Ishikawa (cell line): ENCODE data around the gene PAH.

Source experiments
- CEBPB ChIP-seq: IDR thresholded peaks from 2 replicates; pipeline ENCODE4 v1.6.1; 2012
- CREB1 ChIP-seq: IDR thresholded peaks from 2 replicates; pipeline ENCODE4 v1.6.1; 2012; ENCODE audit warnings: low read depth
- EGR1 ChIP-seq: IDR thresholded peaks from 2 replicates; pipeline ENCODE4 v1.6.1; 2012
- EP300 ChIP-seq: IDR thresholded peaks from 2 replicates; pipeline ENCODE4 v1.6.1; 2012; ENCODE audit warnings: borderline replicate concordance
- MAX ChIP-seq: IDR thresholded peaks from 2 replicates; pipeline ENCODE4 v1.6.1; 2012
- NFIC ChIP-seq: IDR thresholded peaks from 2 replicates; pipeline ENCODE4 v1.6.1; 2012
- RAD21 ChIP-seq: IDR thresholded peaks from 2 replicates; pipeline ENCODE4 v1.6.1; 2012; ENCODE audit warnings: low read depth
- REST ChIP-seq: IDR thresholded peaks from 2 replicates; pipeline ENCODE4 v1.6.1; 2012; ENCODE audit warnings: low read depth, mild to moderate bottlenecking
- TAF1 ChIP-seq: IDR thresholded peaks from 2 replicates; pipeline ENCODE4 v1.6.1; 2012; ENCODE audit warnings: low read depth, mild to moderate bottlenecking
- TCF12 ChIP-seq: IDR thresholded peaks from 2 replicates; pipeline ENCODE4 v1.6.1; 2012; ENCODE audit warnings: low read depth
- TEAD4 ChIP-seq: IDR thresholded peaks from 2 replicates; pipeline ENCODE4 v1.6.1; 2012
- USF1 ChIP-seq: IDR thresholded peaks from 2 replicates; pipeline ENCODE4 v1.6.1; 2012
- YY1 ChIP-seq: IDR thresholded peaks from 2 replicates; pipeline ENCODE4 v1.6.1; 2012; ENCODE audit warnings: low read depth
- ZBTB7A ChIP-seq: IDR thresholded peaks from 2 replicates; pipeline ENCODE4 v1.6.1; 2012; ENCODE audit warnings: low read depth

The PAH gene

GRCh38 chr12:102891756-102892155 lies 25.3 kb downstream of the PAH start:
- TF ChIP-seq EP300 (no peak), TCF12 (no peak), REST (no peak), EGR1 (no peak)

- TF ChIP-seq ZBTB7A: no peak
- no peak for TF ChIP-seq EP300
- no peak for TF ChIP-seq CREB1
- TF ChIP-seq REST: no peak
- TF ChIP-seq USF1: no peak
- no peak for TF ChIP-seq NFIC
- TF ChIP-seq MAX: no peak
- no peak for TF ChIP-seq TAF1
- no peak for TF ChIP-seq YY1
- no peak for TF ChIP-seq TEAD4
- no peak for TF ChIP-seq EGR1
Measured at GRCh38 chr12:102888511-102888910, 28.5 kb downstream of the PAH start.

GRCh38 chr12:102885043-102885932 lies 31.8 kb downstream of the PAH start:
- TF ChIP-seq NFIC: no peak
- TF ChIP-seq USF1: no peak
- TF ChIP-seq ZBTB7A: no peak
- TF ChIP-seq TEAD4: no peak
- TF ChIP-seq REST: no peak

GRCh38 chr12:102883204-102883799 lies 33.7 kb downstream of the PAH start:
- TF ChIP-seq CEBPB (no peak), RAD21 (peak; percentile 49)

- TF ChIP-seq NFIC: no peak
Measured at GRCh38 chr12:102880783-102881182, 36.3 kb downstream of the PAH start.

- TF ChIP-seq RAD21 (peak; percentile 71), EGR1 (no peak), TCF12 (no peak)
Measured at GRCh38 chr12:102879144-102879763, 37.8 kb downstream of the PAH start.
